HG03571 (cell line): ENCODE data around the gene RNF5.
"Not testable (repeated sequence)": the region's sequence is repeated elsewhere in the genome, so short reads cannot be mapped to it uniquely, and the experiment has no call there.

Experiments used
- ATAC-seq: cut with Tn5 transposase; IDR thresholded peaks from one replicate; pipeline ENCODE4 v1.9.1; 2021; ENCODE audit not compliant: unreplicated experiment

RNF5 gene

GRCh38 chr6:32175322-32175710 lies 2.9 kb upstream of the RNF5 start:
- no peak for ATAC-seq

GRCh38 chr6:32175711-32176475 lies 2.3 kb upstream of the RNF5 start, which contains the start of gene AGPAT1:
Gene AGPAT1 (minus strand): TSS chr6:32176084. CDS start chr6:32171496, 4,588 bp downstream.
- ATAC-seq = peak; percentile 31

GRCh38 chr6:32176476-32177182 lies 1.6 kb upstream of the RNF5 start:
- ATAC-seq = no peak

- no peak for ATAC-seq
Observed at GRCh38 chr6:32177183-32177787, 920 bp upstream of the RNF5 start.

- no peak for ATAC-seq
Observed at GRCh38 chr6:32178547-32179440, 589 bp downstream of the RNF5 start.

GRCh38 chr6:32179766-32180405 lies 1.7 kb downstream of the RNF5 start:
- no peak for ATAC-seq

GRCh38 chr6:32181148-32181702 lies 3.0 kb downstream of the RNF5 start:
- ATAC-seq = no peak

GRCh38 chr6:32181915-32182529 lies 3.8 kb downstream of the RNF5 start:
- no peak for ATAC-seq

GRCh38 chr6:32182555-32182981 lies 4.4 kb downstream of the RNF5 start:
- no peak for ATAC-seq

GRCh38 chr6:32183030-32183429 lies 4.8 kb downstream of the RNF5 start:
- ATAC-seq = no peak

- ATAC-seq = no peak
Observed at GRCh38 chr6:32183483-32184083, 5.4 kb downstream of the RNF5 start.

- ATAC-seq = no peak
Observed at GRCh38 chr6:32184084-32184640, 6.0 kb downstream of the RNF5 start, which contains the start of gene AGER. Gene AGER (minus strand): TSS chr6:32184253. CDS start chr6:32184222, 31 bp downstream.

GRCh38 chr6:32185681-32186131 lies 7.5 kb downstream of the RNF5 start:
- ATAC-seq = not testable (repeated sequence)

- not testable (repeated sequence) for ATAC-seq
Observed at GRCh38 chr6:32186151-32186840, 8.1 kb downstream of the RNF5 start.

GRCh38 chr6:32187009-32187709 lies 9.0 kb downstream of the RNF5 start:
- no peak for ATAC-seq

- not testable (repeated sequence) for ATAC-seq
Observed at GRCh38 chr6:32187725-32188380, 9.6 kb downstream of the RNF5 start.
